Esophagus squamous epithelium (tissue), 5 donors: ENCODE measurements around the gene CTCFL. TPM values are rescaled to one million over a fixed set of nuclear protein-coding genes. Genes with fewer than 3 reads are reported as not detected.

Experiments
- DNase-seq: peaks from one replicate; lab custom pipeline; 2025; lab: John Stamatoyannopoulos, UW
- H3K27ac ChIP-seq, 4 donors: fragments of 200-600 bp; sonication (generic); one replicate each; pipeline ENCODE4 v1.5.1; 2016 to 2019; ENCODE audit warnings: mild to moderate bottlenecking in 1 of 4
- H3K27me3 ChIP-seq, 4 donors: fragments of 200-600 bp; sonication (generic); 1 replicate in 3 of 4; 2 replicates in 1 of 4; pipeline versions ENCODE4 v1.5.1 to v1.6.0; 2017 to 2021; ENCODE audit warnings: antibody characterized with exemption in 1 of 4
- H3K36me3 ChIP-seq, 3 donors: fragments of 200-600 bp; sonication (generic); one replicate each; pipeline ENCODE4 v1.5.1; 2016 to 2019
- H3K4me1 ChIP-seq, 3 donors: fragments of 200-600 bp; sonication (generic); one replicate each; pipeline ENCODE4 v1.5.1; 2017 to 2019
- H3K4me3 ChIP-seq, 4 donors: fragments of 200-600 bp; sonication (generic); 1 replicate in 3 of 4; 2 replicates in 1 of 4; pipeline ENCODE4 v1.5.1; 2016 to 2019; ENCODE audit warnings: mild to moderate bottlenecking in 2 of 4, moderate library complexity in 1 of 4
- H3K9me3 ChIP-seq, 3 donors: fragments of 200-600 bp; sonication (generic); one replicate each; pipeline ENCODE4 v1.5.1; 2016 to 2019
- POLR2A ChIP-seq, 4 donors: fragments of 450-650 bp; IDR thresholded peaks; one replicate each; pipeline ENCODE4 v1.6.1; 2017; ENCODE audit warnings: antibody characterized with exemption in 4 of 4, mild to moderate bottlenecking in 4 of 4, moderate library complexity in 3 of 4
- WGBS, 2 donors: methylation state at CpG; one replicate each; pipeline ENCODE4 v1.1.5; 2018; 5-methylcytosine and 5-hydroxymethylcytosine counted together
- intact Hi-C: fragments of 100-400 bp; cut with DNase I; formaldehyde crosslinking; loops from one replicate; pipeline ENCODE4 v1.15.0; 2022
- total RNA-seq, 4 donors: library from RNA; depleted of rRNA; stranded (reverse); fragments of >200 nt; gene quantifications; one replicate each; pipeline ENCODE4 v1.1.0, GENCODE V29; 2016
- TF ChIP-seq, protein P1 (sequence below), 6 experiments: fragments of 450-650 bp in 4 of 6; fragments of 200-600 bp in 2 of 6; sonication (generic) in 2 of 6; IDR thresholded peaks; one replicate each; pipeline ENCODE4 v1.5.1; 2016 to 2019; ENCODE audit warnings: antibody characterized with exemption in 6 of 6, mild to moderate bottlenecking in 4 of 6, moderate library complexity in 4 of 6
- donor health status: DM: yes; HTN: yes; CAD: no.

The CTCFL gene
- total RNA-seq, 4 donors from 2014 or later = 0.19 TPM; not detected in 3

DNA sequence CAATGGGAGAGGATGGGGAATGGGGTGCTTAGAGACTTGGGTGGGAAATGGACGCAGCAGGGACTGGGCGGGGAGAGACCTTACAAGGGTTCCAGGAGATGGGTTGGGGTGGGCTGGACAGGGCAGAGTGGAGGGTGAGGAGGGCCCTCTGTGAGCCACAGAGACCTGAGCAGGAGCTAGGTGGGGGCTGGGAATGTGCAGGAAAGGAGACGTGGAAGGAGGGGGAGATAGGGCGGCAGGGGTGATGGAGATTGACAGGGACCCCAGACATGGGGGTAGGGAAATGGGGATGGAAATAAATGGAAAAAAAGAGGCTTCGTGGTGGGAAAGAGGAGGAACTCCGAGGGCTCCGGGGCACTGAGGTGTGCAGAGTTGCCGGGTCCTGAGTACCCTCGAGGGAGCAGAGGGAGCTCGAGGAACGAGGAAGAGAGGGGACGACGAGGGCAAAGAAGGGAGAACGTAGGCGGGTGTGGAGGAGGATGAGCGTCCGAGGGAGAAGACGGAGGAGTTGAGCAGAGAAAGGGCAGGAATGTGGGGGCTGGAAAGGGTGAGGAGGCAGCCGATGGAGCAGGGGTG is 2.0 kb upstream of the CTCFL start:
- no peak for DNase-seq
- no peak overlapping the region for H3K27ac ChIP-seq
- H3K4me3 ChIP-seq = no peak overlapping the region
- WGBS, 2 donors = 72 to 73% methylated on average over 19 of the region's 19 CpGs
- no peaks in the 10 kb centered on the region for H3K9me3 ChIP-seq
- H3K36me3 ChIP-seq = no peaks in the 10 kb centered on the region
- TF ChIP-seq, protein P1, sequence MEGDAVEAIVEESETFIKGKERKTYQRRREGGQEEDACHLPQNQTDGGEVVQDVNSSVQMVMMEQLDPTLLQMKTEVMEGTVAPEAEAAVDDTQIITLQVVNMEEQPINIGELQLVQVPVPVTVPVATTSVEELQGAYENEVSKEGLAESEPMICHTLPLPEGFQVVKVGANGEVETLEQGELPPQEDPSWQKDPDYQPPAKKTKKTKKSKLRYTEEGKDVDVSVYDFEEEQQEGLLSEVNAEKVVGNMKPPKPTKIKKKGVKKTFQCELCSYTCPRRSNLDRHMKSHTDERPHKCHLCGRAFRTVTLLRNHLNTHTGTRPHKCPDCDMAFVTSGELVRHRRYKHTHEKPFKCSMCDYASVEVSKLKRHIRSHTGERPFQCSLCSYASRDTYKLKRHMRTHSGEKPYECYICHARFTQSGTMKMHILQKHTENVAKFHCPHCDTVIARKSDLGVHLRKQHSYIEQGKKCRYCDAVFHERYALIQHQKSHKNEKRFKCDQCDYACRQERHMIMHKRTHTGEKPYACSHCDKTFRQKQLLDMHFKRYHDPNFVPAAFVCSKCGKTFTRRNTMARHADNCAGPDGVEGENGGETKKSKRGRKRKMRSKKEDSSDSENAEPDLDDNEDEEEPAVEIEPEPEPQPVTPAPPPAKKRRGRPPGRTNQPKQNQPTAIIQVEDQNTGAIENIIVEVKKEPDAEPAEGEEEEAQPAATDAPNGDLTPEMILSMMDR (IDR thresholded peaks at IDR 0.05) = no peak
- no peak for TF ChIP-seq POLR2A (IDR thresholded peaks at IDR 0.05)
- intact Hi-C loops = loop anchor here (10.0 kb wide), 1 partner anchor 678 kb away; no protein-coding TSS in a partner anchor
- peaks cover 0 to 24% (median 2%) of the 10 kb centered on the region in 3 donors for H3K4me1 ChIP-seq
- no peaks in the 10 kb centered on the region for H3K27me3 ChIP-seq

DNA sequence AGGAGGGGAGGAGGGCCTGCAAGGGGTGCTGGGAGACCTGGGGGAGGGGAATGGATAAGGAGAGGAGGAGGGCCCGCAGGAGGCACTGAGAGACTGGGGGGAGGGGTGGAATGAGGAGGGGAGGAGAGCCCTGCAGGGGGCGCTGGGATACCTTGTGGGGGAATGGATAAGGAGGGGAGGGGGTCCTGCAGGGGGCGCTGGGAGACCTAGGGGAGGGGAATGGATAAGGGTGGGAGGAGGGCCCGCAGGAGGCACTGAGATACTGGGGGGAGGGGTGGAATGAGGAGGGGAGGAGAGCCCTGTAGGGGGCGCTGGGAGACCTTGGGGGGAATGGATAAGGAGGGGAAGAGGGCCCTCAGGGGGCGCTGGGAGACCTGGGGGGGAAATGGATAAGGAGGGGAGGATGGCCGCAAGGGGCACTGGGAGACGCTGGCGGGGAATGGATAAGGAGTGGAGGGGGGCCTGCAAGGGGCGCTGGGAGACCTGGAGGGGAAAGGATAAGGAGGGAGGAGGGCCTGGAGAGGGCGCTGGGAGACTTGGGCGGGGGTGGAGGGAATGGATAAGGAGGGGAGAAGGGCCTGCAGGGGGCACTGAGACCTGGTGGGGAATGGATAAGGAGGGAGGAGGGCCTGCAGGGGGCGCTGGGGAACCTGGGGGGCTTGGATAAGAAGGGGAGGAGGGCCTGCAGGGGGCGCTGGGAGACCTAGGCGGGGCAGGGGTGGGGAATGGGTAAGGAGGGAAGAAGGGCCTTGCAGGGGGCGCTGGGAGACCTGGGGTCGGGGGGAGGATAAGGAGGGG is 1.3 kb upstream of the CTCFL start:
- no peak for TF ChIP-seq POLR2A (IDR thresholded peaks at IDR 0.05)
- TF ChIP-seq, protein P1 (IDR thresholded peaks at IDR 0.05) = no peak
- no peak overlapping the region for H3K4me3 ChIP-seq
- no peak for DNase-seq
- H3K27me3 ChIP-seq = no peaks in the 10 kb centered on the region
- H3K36me3 ChIP-seq = no peaks in the 10 kb centered on the region
- no peak overlapping the region for H3K27ac ChIP-seq
- 70 to 85% methylated on average over 2 to 8 of the region's 17 CpGs for WGBS, 2 donors
- H3K9me3 ChIP-seq = no peaks in the 10 kb centered on the region
- intact Hi-C loops = loop anchor here (10.0 kb wide), 1 partner anchor 679 kb away; no protein-coding TSS in a partner anchor
- peaks cover 0 to 20% (median 0%) of the 10 kb centered on the region in 3 donors for H3K4me1 ChIP-seq

- Histone ChIP-seq H3K27me3 (no peaks in the 10 kb centered on the region), H3K27ac (no peak overlapping the region), H3K9me3 (no peaks in the 10 kb centered on the region), H3K4me3 (no peak overlapping the region), H3K4me1 (peaks cover 0 to 19% (median 0%) of the 10 kb centered on the region in 3 donors), H3K36me3 (no peaks in the 10 kb centered on the region)
- TF ChIP-seq POLR2A (IDR thresholded peaks at IDR 0.05) = no peak
- TF ChIP-seq, protein P1 (IDR thresholded peaks at IDR 0.05) = no peak
- WGBS, 2 donors = 50 to 100% methylated on average over 1 to 4 of the region's 10 CpGs
- no peak for DNase-seq
- intact Hi-C loops = loop anchor here (10.0 kb wide), 1 partner anchor 679 kb away; no protein-coding TSS in a partner anchor
Observed at GRCh38 chr20:57525328-57526086, 567 bp upstream of the CTCFL start.

DNA sequence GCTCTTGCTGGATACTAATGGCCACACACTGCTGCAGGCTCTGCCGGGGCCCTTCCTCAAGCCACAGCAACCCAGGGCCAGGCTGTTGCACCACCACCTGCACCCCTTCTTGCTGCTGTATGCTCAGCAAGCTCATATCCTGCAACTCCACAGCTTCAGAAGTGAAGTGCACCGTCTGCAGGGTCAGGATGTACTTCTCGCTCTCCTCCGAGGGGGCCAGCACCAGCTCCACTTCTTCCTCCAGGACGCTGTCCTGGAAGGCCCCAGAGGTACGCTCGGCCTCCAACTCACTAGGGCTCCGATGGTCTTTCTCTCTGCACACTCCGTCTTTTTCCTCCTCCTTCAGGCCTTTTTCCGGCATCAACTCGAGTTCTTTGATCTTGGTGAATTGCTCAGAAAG is 1.2 kb downstream of the CTCFL start:
- H3K36me3 ChIP-seq = no peaks in the 10 kb centered on the region
- no peak for DNase-seq
- no peak overlapping the region for H3K27ac ChIP-seq
- H3K9me3 ChIP-seq = no peaks in the 10 kb centered on the region
- H3K4me3 ChIP-seq = no peak overlapping the region
- TF ChIP-seq POLR2A (IDR thresholded peaks at IDR 0.05) = no peak
- TF ChIP-seq, protein P1 (IDR thresholded peaks at IDR 0.05) = no peak
- H3K4me1 ChIP-seq = peaks cover 0 to 19% (median 0%) of the 10 kb centered on the region in 3 donors
- intact Hi-C loops = loop anchor here (10.0 kb wide), 1 partner anchor 681 kb away; no protein-coding TSS in a partner anchor
- WGBS, 2 donors = 88 to 89% methylated on average over 10 to 11 of the region's 11 CpGs
- H3K27me3 ChIP-seq = no peaks in the 10 kb centered on the region
